GM19023 (cell line): ENCODE data around the gene BCR.

Experiments used
- ATAC-seq: cut with Tn5 transposase; IDR thresholded peaks from one replicate; pipeline ENCODE4 v1.9.1; 2021; ENCODE audit warnings: mild to moderate bottlenecking, moderate library complexity; ENCODE audit not compliant: unreplicated experiment

BCR gene

GRCh38 chr22:23272834-23273233 is 92.5 kb downstream of the BCR start:
- ATAC-seq: no peak

GRCh38 chr22:23273445-23274145 is 93.3 kb downstream of the BCR start:
- no peak for ATAC-seq

- no peak for ATAC-seq
Observed at GRCh38 chr22:23274146-23274526, 93.8 kb downstream of the BCR start.

GRCh38 chr22:23274891-23275694 is 94.8 kb downstream of the BCR start:
- ATAC-seq: no peak

- no peak for ATAC-seq
Observed at GRCh38 chr22:23275751-23276150, 95.4 kb downstream of the BCR start.

- ATAC-seq: no peak
Observed at GRCh38 chr22:23276656-23277582, 96.6 kb downstream of the BCR start.

GRCh38 chr22:23277583-23278295 is 97.4 kb downstream of the BCR start:
- ATAC-seq: no peak

GRCh38 chr22:23278883-23279675 is 98.8 kb downstream of the BCR start:
- ATAC-seq: no peak

- ATAC-seq: no peak
Observed at GRCh38 chr22:23279781-23280180, 99.5 kb downstream of the BCR start.

GRCh38 chr22:23280356-23281052 is 100.2 kb downstream of the BCR start:
- ATAC-seq: no peak

GRCh38 chr22:23281053-23281405 is 100.7 kb downstream of the BCR start:
- no peak for ATAC-seq

- ATAC-seq: peak; percentile 56
Observed at GRCh38 chr22:23281406-23282088, 101.2 kb downstream of the BCR start.

GRCh38 chr22:23282089-23282501 is 101.8 kb downstream of the BCR start:
- no peak for ATAC-seq

- ATAC-seq: no peak
Observed at GRCh38 chr22:23282516-23282915, 102.2 kb downstream of the BCR start.

GRCh38 chr22:23282986-23283385 is 102.7 kb downstream of the BCR start:
- ATAC-seq: no peak

- no peak for ATAC-seq
Observed at GRCh38 chr22:23283591-23284503, 103.5 kb downstream of the BCR start.

GRCh38 chr22:23284504-23285033 is 104.3 kb downstream of the BCR start:
- no peak for ATAC-seq
